SK-N-MC (cell line): ENCODE results near the gene AMFR.

Source experiments
- EZH2 ChIP-seq: fragments of 200-600 bp; sonication (generic); IDR thresholded peaks from one replicate; pipeline ENCODE4 v1.6.1; 2017; ENCODE audit warnings: antibody characterized with exemption
- POLR2AphosphoS5 ChIP-seq: IDR thresholded peaks from 2 replicates; pipeline ENCODE4 v1.6.1; 2012; ENCODE audit warnings: mild to moderate bottlenecking, low read depth, low read length, borderline replicate concordance

- TF ChIP-seq EZH2 (no peak), POLR2AphosphoS5 (no peak)
These were observed 90.6 kb downstream of the AMFR start for GRCh38 chr16:56334761-56335160.
